NK-92 (cell line): ENCODE results near the gene MPDU1.
"Not testable (repeated sequence)": the region's sequence is repeated elsewhere in the genome, so short reads cannot be mapped to it uniquely, and the experiment has no call there.

Source experiments
- DNase-seq: peaks from one replicate; lab custom pipeline; 2025; ENCODE audit not compliant: unreplicated experiment; lab: John Stamatoyannopoulos, UW

The MPDU1 gene

DNA sequence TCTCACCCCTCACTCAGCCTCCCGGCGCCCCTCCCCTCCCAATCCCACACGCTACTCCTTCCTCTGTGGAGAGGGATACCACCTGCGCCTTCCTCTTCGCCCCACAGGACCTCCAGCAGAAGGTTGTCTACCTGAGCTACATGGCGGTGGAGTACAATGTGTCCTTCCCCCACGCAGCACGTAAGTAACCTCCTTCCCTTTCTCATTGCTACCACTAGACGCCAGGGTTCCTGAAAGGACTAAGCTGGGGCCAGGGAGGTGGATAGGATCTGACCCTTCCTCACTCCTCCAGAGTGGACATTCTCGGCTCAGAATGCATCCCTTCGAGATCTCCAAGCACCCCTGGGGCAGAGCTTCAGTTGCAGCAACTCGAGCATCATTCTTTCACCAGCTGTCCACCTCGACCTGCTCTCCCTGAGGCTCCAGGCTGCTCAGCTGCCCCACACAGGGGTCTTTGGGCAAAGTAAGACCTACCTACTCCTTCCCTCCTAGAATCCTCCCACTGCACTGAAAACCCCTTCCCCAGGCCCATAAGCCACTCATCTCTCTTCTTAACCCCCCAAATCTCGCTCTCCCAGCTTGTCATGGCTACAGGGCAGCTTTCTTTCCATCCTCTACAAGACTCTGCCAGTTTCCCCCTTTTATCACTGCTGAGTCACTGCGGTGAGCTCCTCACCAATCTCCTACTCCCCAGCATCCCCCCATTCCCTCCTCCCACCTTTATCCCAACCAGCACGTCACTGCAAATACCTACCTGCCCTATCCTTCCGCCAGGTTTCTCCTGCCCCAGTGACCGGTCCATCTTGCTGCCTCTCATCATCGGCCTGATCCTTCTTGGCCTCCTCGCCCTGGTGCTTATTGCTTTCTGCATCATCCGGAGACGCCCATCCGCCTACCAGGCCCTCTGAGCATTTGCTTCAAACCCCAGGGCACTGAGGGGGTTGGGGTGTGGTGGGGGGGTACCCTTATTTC is 2.8 kb upstream of the MPDU1 start:
- DNase-seq = no peak

DNA sequence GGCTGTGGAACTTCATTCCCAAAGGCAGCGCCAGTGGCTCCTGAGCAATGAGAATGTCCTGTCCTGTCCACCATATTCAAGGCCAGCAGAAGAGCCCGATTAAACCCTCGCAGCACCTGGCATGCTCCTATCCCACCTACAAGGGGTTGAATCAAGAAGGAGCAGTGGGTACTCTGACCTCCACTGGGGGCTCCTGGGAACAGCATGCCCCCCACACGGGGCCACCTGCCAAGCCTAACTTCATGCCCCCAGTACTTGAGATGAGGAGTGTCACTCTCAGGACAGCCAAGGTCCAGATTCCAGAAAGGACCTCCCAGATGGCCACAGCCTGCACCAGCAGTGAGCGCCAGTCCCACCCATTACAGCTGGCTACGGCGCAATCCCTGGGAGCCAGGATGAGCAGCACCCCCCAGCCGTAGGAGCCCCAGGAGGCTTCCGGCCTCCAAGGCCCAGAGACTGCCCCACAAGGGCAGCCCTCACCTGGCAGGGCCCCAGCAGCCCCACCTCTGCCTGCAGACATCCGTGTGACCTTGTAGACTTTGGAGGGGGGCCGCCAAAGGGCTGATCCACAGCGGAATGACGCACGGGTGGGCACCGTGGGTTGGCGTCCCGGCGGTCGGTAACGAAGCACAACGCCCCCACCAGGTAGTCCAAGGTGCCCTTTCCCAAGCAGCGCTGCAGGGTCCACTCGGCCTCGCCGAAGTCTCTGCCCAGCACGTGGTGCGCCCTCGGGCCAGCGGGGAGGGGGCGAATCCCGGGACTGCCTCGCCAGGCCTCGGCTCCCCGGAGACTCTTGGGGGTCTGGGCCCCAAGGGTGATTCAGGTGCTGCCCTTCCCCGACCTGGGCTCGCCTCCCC is 1.0 kb upstream of the MPDU1 start:
- DNase-seq = no peak

DNA sequence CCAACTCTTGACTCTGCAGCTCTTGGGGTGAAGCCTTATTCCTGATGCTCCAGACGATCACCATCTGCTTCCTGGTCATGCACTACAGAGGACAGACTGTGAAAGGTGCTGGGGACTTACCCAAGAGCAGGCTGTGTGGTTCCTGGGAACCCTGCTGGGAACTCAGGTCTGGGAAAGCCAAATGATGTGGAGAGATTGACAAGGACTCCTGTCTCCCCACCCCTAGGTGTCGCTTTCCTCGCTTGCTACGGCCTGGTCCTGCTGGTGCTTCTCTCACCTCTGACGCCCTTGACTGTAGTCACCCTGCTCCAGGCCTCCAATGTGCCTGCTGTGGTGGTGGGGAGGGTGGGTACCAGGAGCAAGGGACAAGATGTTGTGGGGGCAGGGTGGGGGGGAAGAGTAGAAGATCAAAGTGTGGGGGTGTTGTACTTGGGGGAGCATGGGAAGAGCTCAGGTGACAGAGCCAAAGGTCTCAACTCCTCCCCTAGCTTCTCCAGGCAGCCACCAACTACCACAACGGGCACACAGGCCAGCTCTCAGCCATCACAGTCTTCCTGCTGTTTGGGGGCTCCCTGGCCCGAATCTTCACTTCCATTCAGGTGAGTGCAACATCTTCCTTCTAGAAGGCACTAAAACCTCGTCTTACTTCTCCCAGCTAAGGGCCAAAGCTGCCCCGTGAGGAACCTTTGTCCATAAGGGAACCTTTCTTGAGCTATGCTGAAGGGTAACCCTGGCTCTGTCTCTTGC is 3.2 kb downstream of the MPDU1 start:
- no peak for DNase-seq

DNA sequence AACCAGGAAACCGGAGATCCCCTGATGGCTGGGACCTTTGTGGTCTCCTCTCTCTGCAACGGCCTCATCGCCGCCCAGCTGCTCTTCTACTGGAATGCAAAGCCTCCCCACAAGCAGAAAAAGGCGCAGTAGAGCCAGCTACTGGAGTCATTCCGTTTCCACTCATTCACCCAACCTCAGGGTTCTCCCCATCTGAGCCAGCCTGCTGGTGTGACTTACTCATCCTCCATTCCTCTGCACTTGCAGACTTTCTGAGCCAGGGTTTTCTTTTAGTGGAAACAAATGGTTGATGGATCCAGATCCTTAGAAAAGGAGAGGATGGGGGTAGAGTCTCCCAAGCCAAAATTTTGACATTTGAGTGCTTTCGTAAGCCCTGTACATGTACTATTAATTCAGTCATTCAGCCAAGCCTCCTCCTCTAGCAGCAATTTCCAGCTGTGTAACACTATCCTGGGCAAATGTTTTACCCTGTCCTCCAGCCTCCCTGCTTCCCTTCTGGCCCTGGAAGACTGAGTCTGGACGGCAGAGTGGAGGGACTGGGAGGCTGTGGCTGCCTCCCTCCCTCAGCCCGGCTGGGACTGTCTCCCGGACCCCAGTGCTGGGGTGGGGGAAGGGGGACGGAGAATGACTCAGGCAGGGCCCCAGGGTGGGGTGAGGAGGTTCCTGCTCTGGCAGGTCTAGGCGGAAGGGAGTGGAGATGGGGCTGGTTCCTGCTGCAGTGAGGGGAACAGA is 3.9 kb downstream of the MPDU1 start:
- DNase-seq = no peak

DNA sequence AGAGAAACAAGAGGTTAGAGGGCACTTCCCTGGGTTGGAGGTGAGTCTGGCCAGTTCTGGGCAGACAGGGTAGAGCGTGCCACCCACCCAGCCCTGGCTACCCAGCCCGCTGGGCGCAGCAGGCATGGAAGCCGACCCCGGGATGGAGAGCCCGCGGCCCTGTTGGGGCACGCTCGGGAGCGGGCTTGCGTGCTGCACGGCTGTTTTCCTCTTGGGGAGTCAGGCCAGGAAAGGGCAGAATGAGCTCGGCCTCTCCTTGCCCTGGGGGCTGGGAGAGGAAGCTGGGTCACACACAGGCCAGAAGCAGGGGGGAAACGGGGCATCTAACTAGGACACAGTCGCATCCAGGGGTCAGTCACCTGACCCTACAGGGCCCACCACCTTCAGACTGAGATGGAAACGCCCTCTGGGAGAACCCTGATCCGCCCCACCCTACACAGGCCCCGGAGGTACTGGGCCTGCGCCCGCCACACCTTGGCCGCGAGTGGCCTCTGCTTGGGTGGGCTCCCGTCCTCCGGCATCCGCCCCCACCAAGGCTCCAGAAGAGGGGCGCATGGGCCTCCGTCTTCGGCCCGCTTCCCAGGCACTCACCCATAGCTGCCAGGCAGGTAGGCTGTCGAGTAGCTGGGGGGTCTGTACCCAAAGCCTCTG is 5.0 kb downstream of the MPDU1 start:
- no peak for DNase-seq

DNA sequence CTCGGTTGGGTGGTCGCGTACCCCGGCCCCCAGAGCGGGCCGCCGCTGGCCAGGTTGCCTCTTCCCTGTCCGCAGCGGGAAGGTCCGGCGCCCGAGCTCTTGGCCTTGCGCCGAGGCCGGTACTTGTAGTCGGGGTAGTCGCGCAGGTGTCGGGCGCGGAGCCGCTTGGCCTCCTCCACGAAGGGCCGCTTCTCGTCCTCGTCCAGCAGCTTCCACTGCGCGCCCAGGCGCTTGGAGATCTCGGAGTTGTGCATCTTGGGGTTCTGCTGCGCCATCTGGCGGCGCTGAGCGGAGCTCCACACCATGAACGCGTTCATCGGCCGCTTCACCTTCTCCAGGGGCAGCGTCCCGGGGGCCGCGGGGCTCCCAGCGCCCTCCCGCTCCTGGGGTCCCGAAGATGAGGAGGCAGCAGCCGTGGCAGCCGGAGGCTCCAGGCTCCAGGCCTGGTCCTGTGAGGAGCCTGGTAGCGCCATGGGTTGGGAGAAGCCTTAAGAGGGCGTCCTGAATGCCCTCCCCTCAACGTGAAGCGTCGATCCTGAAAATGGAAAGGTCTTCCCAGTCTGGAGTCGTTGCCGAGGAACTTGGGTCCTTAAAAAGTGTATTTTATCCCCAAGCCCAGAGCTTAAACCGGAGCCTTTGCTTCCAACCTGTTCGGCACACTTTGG is 5.7 kb downstream of the MPDU1 start:
- DNase-seq = no peak

DNA sequence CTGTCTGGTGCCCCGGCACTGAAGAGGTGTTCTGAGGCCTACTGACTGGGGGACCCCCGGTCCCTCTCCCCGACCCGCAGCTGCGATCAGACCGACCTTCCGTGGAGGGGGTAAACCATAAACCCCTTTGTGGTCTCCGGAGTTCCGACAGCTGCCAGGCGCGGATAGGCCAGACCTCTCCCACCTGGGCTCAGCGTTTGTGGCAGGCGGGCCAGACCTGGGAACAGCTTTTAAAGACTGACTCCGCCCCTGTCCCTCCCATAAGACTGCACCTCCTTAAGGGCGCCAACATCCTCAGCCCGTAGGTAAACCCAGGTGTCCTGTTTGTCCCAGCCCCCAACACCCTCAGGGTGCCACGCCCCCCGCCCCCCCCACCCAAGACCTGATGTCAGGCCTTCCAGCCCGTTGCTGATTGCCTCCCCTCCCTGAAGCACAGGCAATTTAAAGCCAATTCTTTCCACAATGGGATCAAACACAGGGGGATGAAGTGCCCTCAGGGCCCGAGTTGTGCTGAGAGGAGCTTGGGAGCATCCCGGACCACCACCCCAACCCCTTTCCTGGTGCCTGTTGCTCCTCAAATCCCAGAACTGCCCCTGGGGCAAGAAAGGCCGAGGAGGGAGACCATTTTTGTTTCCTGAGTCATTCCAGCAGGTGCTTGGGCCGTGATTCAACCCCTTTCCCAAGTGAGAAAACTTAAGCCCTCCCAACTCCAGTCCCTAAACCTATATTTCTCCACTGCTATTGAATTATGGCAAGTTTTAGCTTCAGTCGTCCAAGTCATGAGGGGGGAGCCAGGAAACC is 6.4 kb downstream of the MPDU1 start, which contains the start of gene SOX15:
Gene SOX15 (minus strand): TSS at position 204 of the 801 bp plus-strand sequence. CDS start 418 bp downstream, outside the sequence.
- no peak for DNase-seq

DNA sequence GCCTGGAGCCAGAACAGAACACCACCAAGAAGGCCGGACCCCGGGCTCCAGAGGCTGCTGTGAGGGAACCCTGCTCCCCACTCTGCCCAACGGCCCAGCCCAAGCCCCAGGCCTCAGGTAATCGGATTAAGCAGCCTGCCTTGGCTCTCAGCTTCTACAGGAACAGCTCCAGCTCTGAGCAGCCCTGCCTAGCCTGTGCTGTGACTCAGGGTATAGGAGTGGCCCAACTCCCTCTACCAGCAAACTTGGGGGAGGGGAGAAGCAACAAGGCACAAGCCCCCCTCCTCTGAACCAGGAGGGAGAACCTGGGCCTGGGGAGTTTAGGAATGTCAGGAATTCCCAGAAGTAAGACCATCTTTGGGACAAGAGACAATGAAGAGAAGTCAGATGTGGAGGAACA is 7.1 kb downstream of the MPDU1 start:
- no peak for DNase-seq

DNA sequence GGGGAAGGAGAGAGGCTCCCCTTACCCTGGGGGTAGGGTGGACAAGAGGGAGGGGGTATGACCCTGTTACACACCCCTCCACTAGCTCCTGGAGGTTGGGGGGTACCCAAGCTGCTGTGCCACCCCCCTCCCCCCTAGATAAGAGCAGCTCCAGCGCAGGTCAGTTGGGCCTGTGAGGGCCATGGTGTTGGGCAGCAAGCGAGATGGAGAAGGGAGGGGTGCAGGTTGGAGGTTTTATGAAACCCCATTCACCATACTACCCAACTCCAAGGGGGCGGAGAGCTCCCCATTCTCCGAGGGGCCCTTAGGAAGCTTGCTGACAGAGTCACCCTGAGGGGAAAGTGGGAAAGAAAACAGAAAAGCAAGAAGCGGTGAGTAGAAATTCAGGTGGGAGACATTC is 7.9 kb downstream of the MPDU1 start:
- DNase-seq = no peak

DNA sequence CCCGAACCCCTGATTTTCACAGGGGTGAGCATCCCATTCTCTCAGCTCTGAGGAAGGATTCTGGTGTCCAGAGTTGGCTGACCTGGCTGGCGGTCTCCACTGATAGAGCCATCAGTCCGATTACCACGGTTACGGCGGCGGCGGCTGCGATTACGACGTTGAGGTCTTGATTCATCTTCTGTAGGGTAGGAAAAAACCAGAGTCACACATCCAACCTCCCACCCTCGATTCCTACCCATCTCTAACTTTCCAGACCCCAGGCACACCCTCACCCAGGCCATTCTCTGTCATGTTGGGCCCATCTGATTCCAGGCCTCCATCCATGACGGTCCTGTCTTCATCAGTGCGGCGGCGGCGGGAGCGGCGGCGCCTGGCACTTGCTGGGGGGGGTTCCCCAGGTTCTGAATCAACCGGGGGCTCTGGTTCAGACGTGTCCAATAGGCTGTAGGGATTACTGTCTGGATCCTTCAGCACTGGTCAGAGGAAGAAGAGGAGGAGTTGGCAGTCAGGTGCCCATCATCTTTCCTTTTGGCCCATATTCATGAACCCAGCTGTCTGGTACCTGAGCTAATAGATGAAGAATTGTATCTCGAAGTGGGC is 8.9 kb downstream of the MPDU1 start:
- DNase-seq = no peak

DNA sequence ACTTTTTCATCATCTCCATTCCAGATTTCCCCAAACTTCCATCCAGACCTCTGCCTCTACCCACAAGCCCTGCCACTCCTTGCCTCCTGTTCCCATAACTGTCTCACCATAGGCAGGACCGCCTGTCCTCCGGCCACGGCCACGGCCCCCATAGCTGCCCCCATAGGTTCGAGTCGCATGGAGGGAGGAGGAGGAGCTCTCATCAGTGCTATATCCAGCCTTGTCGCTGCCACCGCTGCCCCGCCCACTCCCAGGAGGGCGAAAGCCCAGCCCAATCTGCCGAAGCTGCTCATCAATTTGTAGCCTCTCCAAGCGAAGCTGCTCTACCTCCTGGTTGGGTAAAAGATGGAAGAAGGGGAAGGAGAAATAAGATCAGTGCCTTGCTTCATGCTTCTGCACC is 9.6 kb downstream of the MPDU1 start:
- DNase-seq = no peak

DNA sequence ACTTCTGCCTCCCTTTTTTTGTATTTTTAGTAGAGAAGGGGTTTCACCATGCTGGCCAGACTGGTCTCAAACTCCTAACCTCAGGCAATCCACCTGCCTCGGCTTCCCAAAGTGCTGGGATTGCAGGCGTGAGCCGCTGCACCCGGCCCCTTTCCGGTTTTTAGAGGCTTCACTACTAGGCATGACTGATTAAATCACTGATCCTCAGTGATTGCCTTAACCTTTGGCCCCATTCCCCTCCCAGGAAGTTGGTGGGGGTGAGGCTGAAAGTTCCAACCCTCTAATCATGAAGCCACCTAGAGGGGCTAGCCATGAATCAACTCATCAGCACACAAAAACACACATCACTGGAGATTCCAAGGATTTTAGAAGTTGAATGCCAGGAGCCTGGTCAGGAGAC is 13.9 kb downstream of the MPDU1 start:
- DNase-seq = not testable (repeated sequence)

DNA sequence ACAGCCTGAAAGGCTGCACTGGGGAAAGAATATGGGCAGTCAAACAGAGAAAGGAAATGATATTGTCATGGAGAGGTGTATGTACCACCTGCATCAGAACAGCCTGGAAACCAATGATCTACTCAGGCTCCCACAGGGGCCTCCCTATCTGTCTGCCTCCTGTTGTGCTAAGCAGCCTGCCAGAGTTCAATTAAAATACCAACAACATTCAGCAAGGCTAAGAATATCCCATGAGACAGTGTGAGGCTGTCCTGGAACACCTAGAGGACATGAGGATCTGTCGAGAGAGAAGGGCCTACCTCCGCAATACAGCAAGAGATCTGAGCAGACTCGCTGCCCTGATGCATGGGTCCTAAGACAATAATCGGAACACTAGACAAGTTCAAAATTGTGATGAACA is 22.6 kb downstream of the MPDU1 start:
- no peak for DNase-seq

DNA sequence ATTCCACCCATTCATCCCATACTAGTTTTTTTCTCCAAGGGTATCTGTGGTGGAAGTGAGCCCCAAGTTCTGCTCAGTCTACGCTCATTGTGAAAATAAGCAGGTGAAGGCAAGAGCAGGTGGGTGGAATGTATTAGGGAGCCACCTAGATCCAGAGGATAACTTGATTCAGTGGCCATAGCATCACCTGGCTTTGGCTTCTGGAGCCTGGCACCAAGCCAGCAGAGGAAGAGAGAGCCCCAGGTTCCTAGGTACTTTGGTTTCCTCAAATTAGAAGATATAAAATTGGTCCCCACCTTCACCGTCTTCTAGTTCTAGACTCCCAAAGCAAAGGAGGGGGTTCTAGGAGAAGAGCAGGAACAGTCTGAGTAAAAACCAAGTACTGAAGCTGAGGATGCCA is 27.0 kb downstream of the MPDU1 start:
- DNase-seq = no peak

DNA sequence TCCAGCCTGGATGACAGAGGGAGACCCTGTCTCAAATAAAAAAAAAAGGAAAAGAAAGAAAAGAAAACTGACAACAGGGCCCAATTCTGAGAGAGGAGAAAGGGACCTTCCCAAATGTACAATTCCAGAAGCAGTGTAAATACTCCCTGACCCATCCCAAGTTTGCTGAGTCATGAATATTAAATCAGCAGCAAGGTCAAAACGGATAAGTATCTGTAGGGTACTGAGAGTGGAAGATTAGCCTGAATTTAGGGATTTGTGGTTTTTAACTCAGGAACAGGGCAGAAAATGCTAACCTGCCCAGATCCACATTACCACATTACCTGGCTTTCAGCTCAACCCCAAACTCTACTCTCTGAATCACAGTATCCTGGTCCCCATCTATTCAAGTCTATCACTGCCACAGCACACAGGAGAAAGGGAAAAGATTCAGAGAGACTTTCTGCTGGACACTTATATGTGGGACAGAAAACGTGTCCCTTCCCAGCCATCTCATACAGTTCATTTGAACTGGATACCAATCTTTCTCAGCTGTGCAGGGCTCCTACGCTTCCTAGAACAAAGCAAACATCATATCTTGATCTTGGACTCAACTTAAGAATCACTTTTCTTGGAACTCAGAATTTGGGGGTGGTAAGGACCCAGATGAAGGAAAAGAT is 28.1 kb downstream of the MPDU1 start:
- DNase-seq = no peak

DNA sequence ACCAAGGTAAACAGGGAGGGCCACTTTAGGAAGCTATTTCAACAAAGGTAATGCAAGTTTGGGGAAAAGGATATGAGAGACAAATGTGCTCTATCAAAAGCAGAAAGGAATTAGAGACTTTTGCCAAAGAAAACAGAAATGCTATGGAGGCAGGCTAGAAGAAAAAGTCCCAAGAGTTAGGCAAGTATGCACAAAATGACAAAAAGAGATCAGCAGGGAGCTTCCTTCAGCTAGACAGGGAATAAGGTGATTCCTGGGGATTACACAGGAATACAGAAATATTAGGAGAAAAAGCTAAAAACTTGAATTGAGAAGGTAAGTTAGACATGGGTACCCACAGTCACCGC is 28.6 kb downstream of the MPDU1 start:
- no peak for DNase-seq

DNA sequence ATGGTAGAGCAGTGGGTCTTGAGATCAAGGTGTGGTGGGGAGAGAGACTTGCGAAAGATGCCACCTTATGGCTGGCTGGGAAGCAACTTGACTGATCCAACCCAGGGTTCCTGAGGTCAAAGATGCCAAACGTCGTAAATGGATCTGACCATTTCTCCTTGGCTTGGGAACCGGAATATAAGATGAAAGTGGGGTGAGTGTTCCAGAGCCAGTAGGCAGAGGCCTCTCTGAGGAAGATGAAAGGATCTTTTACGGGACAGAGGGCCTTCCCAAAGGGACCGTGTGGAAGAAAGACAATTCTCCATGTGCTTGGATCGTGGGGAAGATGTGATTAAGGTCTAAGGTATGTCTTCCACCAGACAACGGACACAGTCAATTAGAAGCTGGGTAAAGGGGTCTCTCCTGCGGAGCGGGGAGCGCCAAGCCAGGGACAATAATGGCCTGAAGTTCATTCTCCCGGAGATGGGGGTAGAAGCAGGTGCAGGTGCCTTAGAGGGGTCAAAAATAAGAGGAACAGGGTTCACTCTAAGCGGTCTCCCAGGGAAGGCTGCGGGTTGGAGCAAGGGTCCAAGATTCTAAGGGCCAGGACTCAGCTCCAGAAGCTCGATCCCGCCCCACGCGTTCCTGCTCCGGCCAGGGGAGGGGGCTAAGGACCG is 30.2 kb downstream of the MPDU1 start:
- no peak for DNase-seq
